RWPE2 (cell line): ENCODE data around the gene THSD4.
"Not testable (repeated sequence)": the region's sequence is repeated elsewhere in the genome, so short reads cannot be mapped to it uniquely, and the experiment has no call there.

ENCODE experiments used
- ATAC-seq: fragments of 200-7000 bp; cut with Tn5 transposase; 3 replicates; pipeline ENCODE4 v1.9.1; 2021; ENCODE audit warnings: low read depth
- DNase-seq: peaks from one replicate; pipeline ENCODE4 v3.0.0-alpha.2; 2020; ENCODE audit warnings: low spot score
- H3K27ac ChIP-seq: fragments of 450-650 bp; 2 replicates; pipeline ENCODE4 v1.5.1; 2017; ENCODE audit warnings: mild to moderate bottlenecking; ENCODE audit not compliant: poor library complexity, severe bottlenecking
- H3K27me3 ChIP-seq: fragments of 250-450 bp; sonication (Bioruptor Pico); 2 replicates; pipeline ENCODE4 v1.5.1; 2021; ENCODE audit warnings: mild to moderate bottlenecking, moderate library complexity; ENCODE audit not compliant: insufficient read depth, poor library complexity, severe bottlenecking
- H3K36me3 ChIP-seq: fragments of 250-450 bp; sonication (Bioruptor Pico); 2 replicates; pipeline ENCODE4 v1.5.1; 2020; ENCODE audit warnings: low read depth, mild to moderate bottlenecking, moderate library complexity
- H3K4me1 ChIP-seq: fragments of 250-450 bp; sonication (Bioruptor Pico); 2 replicates; pipeline ENCODE4 v1.5.1; 2021; ENCODE audit warnings: mild to moderate bottlenecking, moderate library complexity; ENCODE audit not compliant: insufficient read depth, poor library complexity, severe bottlenecking
- H3K4me3 ChIP-seq: fragments of 250-450 bp; sonication (Bioruptor Pico); 2 replicates; pipeline ENCODE4 v1.5.1; 2021; ENCODE audit warnings: mild to moderate bottlenecking, moderate library complexity; ENCODE audit not compliant: severe bottlenecking
- H3K9me3 ChIP-seq: fragments of 250-450 bp; sonication (Bioruptor Pico); 2 replicates; pipeline ENCODE4 v1.5.1; 2021; ENCODE audit warnings: mild to moderate bottlenecking, moderate library complexity; ENCODE audit not compliant: severe bottlenecking
- CTCF ChIP-seq: fragments of 450-650 bp; IDR thresholded peaks from one replicate; pipeline ENCODE4 v1.5.1; 2017; ENCODE audit warnings: mild to moderate bottlenecking, moderate library complexity; ENCODE audit not compliant: poor library complexity, severe bottlenecking

THSD4 gene

GRCh38 chr15:71154607-71155200, 39.4 kb downstream of the THSD4 start:
- DNase-seq: no peak
- H3K9me3 ChIP-seq: no peaks in the 10 kb centered on the region
- peaks cover 32% of the 10 kb centered on the region for H3K4me1 ChIP-seq
- H3K4me3 ChIP-seq: no peak overlapping the region
- H3K36me3 ChIP-seq: peaks cover 70% of the 10 kb centered on the region
- no peak for ATAC-seq
- no peaks in the 10 kb centered on the region for H3K27me3 ChIP-seq
- no peak for TF ChIP-seq CTCF
- peak overlapping the region; percentile 58 for H3K27ac ChIP-seq

- DNase-seq (no peak), ATAC-seq (no peak)
- Histone ChIP-seq H3K4me3 (no peak overlapping the region), H3K9me3 (no peaks in the 10 kb centered on the region), H3K27ac (no peak overlapping the region), H3K4me1 (peaks cover 32% of the 10 kb centered on the region), H3K27me3 (no peaks in the 10 kb centered on the region), H3K36me3 (peaks cover 71% of the 10 kb centered on the region)
- no peak for TF ChIP-seq CTCF
Observed at GRCh38 chr15:71155534-71155933, 40.3 kb downstream of the THSD4 start.

- TF ChIP-seq CTCF: no peak
- peaks cover 27% of the 10 kb centered on the region for H3K4me1 ChIP-seq
- ATAC-seq (no peak), DNase-seq (no peak)
- peak overlapping the region; percentile 2 for H3K27ac ChIP-seq
- no peak overlapping the region for H3K4me3 ChIP-seq
- H3K9me3 ChIP-seq: peaks cover 2% of the 10 kb centered on the region
- H3K36me3 ChIP-seq: peaks cover 72% of the 10 kb centered on the region
- no peaks in the 10 kb centered on the region for H3K27me3 ChIP-seq
Observed at GRCh38 chr15:71160976-71161375, 45.7 kb downstream of the THSD4 start.

GRCh38 chr15:71162309-71162708, 47.0 kb downstream of the THSD4 start:
- DNase-seq (no peak), ATAC-seq (no peak)
- H3K4me1 ChIP-seq: peaks cover 27% of the 10 kb centered on the region
- no peaks in the 10 kb centered on the region for H3K27me3 ChIP-seq
- H3K9me3 ChIP-seq: peaks cover 2% of the 10 kb centered on the region
- peaks cover 72% of the 10 kb centered on the region for H3K36me3 ChIP-seq
- no peak overlapping the region for H3K4me3 ChIP-seq
- no peak for TF ChIP-seq CTCF
- H3K27ac ChIP-seq: no peak overlapping the region

GRCh38 chr15:71164606-71165005, 49.3 kb downstream of the THSD4 start:
- not testable (repeated sequence) for ATAC-seq, H3K27me3 ChIP-seq, H3K4me3 ChIP-seq, DNase-seq, H3K9me3 ChIP-seq, H3K27ac ChIP-seq
- H3K36me3 ChIP-seq: peaks cover 81% of the 10 kb centered on the region
- peaks cover 17% of the 10 kb centered on the region for H3K4me1 ChIP-seq
